ENCODE measurements around the gene TSKS.

The TSKS gene

GRCh38 chr19:49763230-49763629, at the start of gene TSKS:
Gene TSKS, minus strand, starts transcription at chr19:49763306. Its CDS starts 59 bp downstream, at chr19:49763247.
- no peak for DNase-seq

- DNase-seq = no peak
Observed at GRCh38 chr19:49812452-49812996, 49.4 kb upstream of the TSKS start.

GRCh38 chr19:49811328-49811727, 48.2 kb upstream of the TSKS start:
- no peak for DNase-seq

- no peak for DNase-seq
Observed at GRCh38 chr19:49809941-49810389, 46.9 kb upstream of the TSKS start.

- peak; percentile 30 for DNase-seq
Observed at GRCh38 chr19:49809160-49809940, 46.2 kb upstream of the TSKS start.

GRCh38 chr19:49808711-49809159, 45.6 kb upstream of the TSKS start:
- DNase-seq = peak; percentile 85

GRCh38 chr19:49807904-49808675, 45.0 kb upstream of the TSKS start:
- DNase-seq = no peak

GRCh38 chr19:49807058-49807903, 44.2 kb upstream of the TSKS start:
- DNase-seq = no peak

- no peak for DNase-seq
Observed at GRCh38 chr19:49806620-49806959, 43.5 kb upstream of the TSKS start.

GRCh38 chr19:49805822-49806619, 42.9 kb upstream of the TSKS start:
- no peak for DNase-seq

- no peak for DNase-seq
Observed at GRCh38 chr19:49803529-49803856, 40.4 kb upstream of the TSKS start.

GRCh38 chr19:49802836-49803528, 39.9 kb upstream of the TSKS start:
- DNase-seq = no peak

- DNase-seq = no peak
Observed at GRCh38 chr19:49801966-49802661, 39.0 kb upstream of the TSKS start.

- DNase-seq = no peak
Observed at GRCh38 chr19:49801401-49801888, 38.3 kb upstream of the TSKS start.

- DNase-seq = no peak
Observed at GRCh38 chr19:49800771-49801170, 37.7 kb upstream of the TSKS start.

- DNase-seq = no peak
Observed at GRCh38 chr19:49799798-49800376, 36.8 kb upstream of the TSKS start.

GRCh38 chr19:49799271-49799797, 36.2 kb upstream of the TSKS start:
- no peak for DNase-seq

GRCh38 chr19:49798574-49798973, 35.5 kb upstream of the TSKS start:
- DNase-seq = no peak

- DNase-seq = no peak
Observed at GRCh38 chr19:49795615-49796014, 32.5 kb upstream of the TSKS start.

- DNase-seq = peak; percentile 36
Observed at GRCh38 chr19:49793561-49793840, 30.4 kb upstream of the TSKS start.
